MM.1S (cell line): ENCODE measurements around the gene EEF2K.

Source experiments
- EZH2 ChIP-seq: fragments of 300-600 bp; sonication (generic); optimal IDR thresholded peaks from 2 replicates; pipeline ENCODE3; 2017; ENCODE audit warnings: low read depth, mild to moderate bottlenecking, antibody characterized with exemption, low read length, mixed read lengths
- EZH2phosphoT487 ChIP-seq: fragments of 300-600 bp; sonication (generic); IDR thresholded peaks from 2 replicates; pipeline ENCODE4 v1.6.1; 2018; ENCODE audit warnings: antibody characterized with exemption, low read length
- TF ChIP-seq, protein P1 (sequence below): fragments of 300-600 bp; sonication (generic); IDR thresholded peaks from 2 replicates; pipeline ENCODE4 v1.5.1; 2016; ENCODE audit warnings: antibody characterized with exemption, low read length, mixed read lengths

DNA sequence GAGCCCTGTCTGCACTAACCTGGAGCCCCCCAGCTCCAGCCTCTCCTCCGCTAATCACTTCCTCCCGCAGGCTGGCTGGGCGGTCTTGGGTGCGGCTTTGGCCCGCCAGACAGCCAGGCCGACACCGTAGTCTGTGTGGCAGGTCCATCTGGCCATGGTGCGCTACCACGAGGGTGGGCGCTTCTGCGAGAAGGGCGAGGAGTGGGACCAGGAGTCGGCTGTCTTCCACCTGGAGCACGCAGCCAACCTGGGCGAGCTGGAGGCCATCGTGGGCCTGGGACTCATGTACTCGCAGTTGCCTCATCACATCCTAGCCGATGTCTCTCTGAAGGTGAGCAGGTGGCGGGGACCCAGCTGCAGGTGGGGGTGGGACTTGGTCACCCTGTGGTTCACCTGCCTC is 60.5 kb downstream of the EEF2K start:
- TF ChIP-seq, protein P1, sequence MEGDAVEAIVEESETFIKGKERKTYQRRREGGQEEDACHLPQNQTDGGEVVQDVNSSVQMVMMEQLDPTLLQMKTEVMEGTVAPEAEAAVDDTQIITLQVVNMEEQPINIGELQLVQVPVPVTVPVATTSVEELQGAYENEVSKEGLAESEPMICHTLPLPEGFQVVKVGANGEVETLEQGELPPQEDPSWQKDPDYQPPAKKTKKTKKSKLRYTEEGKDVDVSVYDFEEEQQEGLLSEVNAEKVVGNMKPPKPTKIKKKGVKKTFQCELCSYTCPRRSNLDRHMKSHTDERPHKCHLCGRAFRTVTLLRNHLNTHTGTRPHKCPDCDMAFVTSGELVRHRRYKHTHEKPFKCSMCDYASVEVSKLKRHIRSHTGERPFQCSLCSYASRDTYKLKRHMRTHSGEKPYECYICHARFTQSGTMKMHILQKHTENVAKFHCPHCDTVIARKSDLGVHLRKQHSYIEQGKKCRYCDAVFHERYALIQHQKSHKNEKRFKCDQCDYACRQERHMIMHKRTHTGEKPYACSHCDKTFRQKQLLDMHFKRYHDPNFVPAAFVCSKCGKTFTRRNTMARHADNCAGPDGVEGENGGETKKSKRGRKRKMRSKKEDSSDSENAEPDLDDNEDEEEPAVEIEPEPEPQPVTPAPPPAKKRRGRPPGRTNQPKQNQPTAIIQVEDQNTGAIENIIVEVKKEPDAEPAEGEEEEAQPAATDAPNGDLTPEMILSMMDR = no peak
- no peak for TF ChIP-seq EZH2
- no peak for TF ChIP-seq EZH2phosphoT487
